GM18867 (cell line): Measurements from ENCODE around the gene CARD11.
"Not testable (repeated sequence)": the region's sequence is repeated elsewhere in the genome, so short reads cannot be mapped to it uniquely, and the experiment has no call there.

ENCODE experiments used
- ATAC-seq: cut with Tn5 transposase; IDR thresholded peaks from one replicate; pipeline ENCODE4 v1.9.1; 2021; ENCODE audit warnings: mild to moderate bottlenecking, moderate library complexity; ENCODE audit not compliant: unreplicated experiment

CARD11 gene

GRCh38 chr7:2966466-2967078 lies 77.1 kb downstream of the CARD11 start:
- ATAC-seq, result no peak

- ATAC-seq, result no peak
Observed at GRCh38 chr7:2965745-2966270, 77.9 kb downstream of the CARD11 start.

GRCh38 chr7:2965301-2965700 lies 78.4 kb downstream of the CARD11 start:
- no peak for ATAC-seq

- no peak for ATAC-seq
Observed at GRCh38 chr7:2964208-2964607, 79.5 kb downstream of the CARD11 start.

- no peak for ATAC-seq
Observed at GRCh38 chr7:2962865-2963264, 80.8 kb downstream of the CARD11 start.

GRCh38 chr7:2959828-2960599 lies 83.7 kb downstream of the CARD11 start:
- ATAC-seq, result no peak

- no peak for ATAC-seq
Observed at GRCh38 chr7:2959103-2959680, 84.5 kb downstream of the CARD11 start.

- no peak for ATAC-seq
Observed at GRCh38 chr7:2958416-2959102, 85.1 kb downstream of the CARD11 start.

GRCh38 chr7:2957369-2957727 lies 86.3 kb downstream of the CARD11 start:
- ATAC-seq, result not testable (repeated sequence)

GRCh38 chr7:2956526-2957368 lies 86.9 kb downstream of the CARD11 start:
- ATAC-seq, result no peak

GRCh38 chr7:2956076-2956475 lies 87.6 kb downstream of the CARD11 start:
- ATAC-seq, result no peak

GRCh38 chr7:2955269-2955668 lies 88.4 kb downstream of the CARD11 start:
- no peak for ATAC-seq

GRCh38 chr7:2954433-2954853 lies 89.2 kb downstream of the CARD11 start:
- ATAC-seq, result no peak

- ATAC-seq, result no peak
Observed at GRCh38 chr7:2953588-2954407, 89.9 kb downstream of the CARD11 start.

GRCh38 chr7:2953099-2953498 lies 90.6 kb downstream of the CARD11 start:
- ATAC-seq, result no peak

- ATAC-seq, result no peak
Observed at GRCh38 chr7:2952316-2952715, 91.4 kb downstream of the CARD11 start.

GRCh38 chr7:2950578-2950977 lies 93.1 kb downstream of the CARD11 start:
- ATAC-seq, result no peak

GRCh38 chr7:2948749-2949148 lies 94.9 kb downstream of the CARD11 start:
- no peak for ATAC-seq

GRCh38 chr7:2947058-2947780 lies 96.4 kb downstream of the CARD11 start:
- no peak for ATAC-seq
